HTR-8/SVneo (cell line): ENCODE results near the gene HOOK2.
A peak's percentile ranks its signal among the peaks of the same experiment; 100 is the strongest.
"Not testable (repeated sequence)": the region's sequence is repeated elsewhere in the genome, so short reads cannot be mapped to it uniquely, and the experiment has no call there.

ENCODE experiments used
- DNase-seq: peaks from one replicate; pipeline ENCODE4 v3.0.0; 2011; ENCODE audit warnings: low spot score, mixed read lengths; ENCODE audit not compliant: insufficient read length
- FAIRE-seq: peaks from 2 replicates; lab custom pipeline; 2011; peaks lifted over from hg19 to GRCh38; lab: Jason Lieb, UNC

HOOK2 gene

DNA sequence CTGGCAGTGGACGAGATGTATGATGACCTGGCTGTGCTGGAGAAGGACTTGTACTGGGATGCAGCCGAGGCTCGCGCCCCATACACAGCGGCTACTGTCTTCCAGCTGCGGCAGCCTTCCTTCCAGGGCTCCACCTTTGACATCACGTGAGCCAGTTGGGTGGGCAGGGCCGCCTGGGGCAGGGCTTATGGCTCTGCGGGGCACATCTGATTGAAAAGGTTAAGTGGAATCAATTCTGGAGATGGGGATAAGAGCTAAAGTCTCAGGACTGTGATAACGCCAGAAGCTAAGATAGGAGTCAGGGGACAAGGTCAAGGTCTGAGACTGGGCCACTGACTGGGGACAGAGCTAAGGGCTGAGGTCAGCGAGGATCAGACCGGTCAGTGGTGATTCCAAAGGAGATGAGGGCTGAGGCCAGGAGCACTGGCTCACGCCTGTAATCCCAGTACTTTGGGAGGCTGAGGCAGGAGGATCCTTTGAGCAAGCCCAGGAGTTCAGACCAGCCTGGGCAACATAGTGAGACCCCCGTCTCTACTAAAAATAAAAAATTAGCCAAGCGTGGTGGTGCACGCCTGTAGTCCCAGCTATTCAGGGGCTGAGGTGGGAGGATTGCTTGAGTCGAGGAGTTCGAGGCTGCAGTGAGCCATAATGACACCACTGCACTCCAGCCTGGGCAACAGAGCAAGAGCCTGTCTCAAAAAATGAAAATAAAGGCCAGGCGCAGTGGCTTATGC is 19.0 kb downstream of the HOOK2 start:
- FAIRE-seq (no peak), DNase-seq (no peak)

DNA sequence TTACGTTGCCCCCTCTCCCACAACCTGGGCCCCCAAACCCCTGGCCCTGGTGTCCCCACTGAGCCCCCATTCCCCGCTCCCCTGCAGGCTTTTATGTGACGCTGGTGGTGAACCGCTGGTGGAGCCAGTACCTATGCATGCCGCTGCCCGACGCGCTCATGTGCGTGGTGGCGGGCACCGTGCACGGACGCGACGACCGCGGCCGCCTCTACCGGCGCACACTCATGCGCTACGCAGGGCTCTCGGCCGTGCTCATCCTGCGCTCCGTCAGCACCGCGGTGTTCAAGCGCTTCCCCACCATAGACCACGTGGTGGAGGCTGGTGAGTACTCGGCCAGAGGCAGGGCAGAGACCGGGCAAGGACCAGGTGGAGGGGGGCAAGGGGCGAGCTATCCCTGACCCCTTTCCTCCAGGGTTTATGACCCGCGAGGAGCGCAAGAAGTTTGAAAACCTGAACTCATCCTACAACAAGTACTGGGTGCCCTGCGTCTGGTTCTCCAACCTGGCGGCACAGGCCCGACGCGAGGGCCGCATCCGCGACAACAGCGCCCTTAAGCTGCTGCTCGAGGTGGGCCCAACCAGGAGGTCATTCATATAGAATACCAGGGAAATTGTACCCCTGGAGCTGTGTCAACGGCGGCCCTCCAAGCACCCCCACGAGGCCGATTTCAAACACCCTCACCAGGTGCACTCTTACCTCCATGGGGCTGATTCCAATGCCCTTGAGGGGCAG is 20.7 kb downstream of the HOOK2 start:
- DNase-seq (no peak), FAIRE-seq (no peak)

DNA sequence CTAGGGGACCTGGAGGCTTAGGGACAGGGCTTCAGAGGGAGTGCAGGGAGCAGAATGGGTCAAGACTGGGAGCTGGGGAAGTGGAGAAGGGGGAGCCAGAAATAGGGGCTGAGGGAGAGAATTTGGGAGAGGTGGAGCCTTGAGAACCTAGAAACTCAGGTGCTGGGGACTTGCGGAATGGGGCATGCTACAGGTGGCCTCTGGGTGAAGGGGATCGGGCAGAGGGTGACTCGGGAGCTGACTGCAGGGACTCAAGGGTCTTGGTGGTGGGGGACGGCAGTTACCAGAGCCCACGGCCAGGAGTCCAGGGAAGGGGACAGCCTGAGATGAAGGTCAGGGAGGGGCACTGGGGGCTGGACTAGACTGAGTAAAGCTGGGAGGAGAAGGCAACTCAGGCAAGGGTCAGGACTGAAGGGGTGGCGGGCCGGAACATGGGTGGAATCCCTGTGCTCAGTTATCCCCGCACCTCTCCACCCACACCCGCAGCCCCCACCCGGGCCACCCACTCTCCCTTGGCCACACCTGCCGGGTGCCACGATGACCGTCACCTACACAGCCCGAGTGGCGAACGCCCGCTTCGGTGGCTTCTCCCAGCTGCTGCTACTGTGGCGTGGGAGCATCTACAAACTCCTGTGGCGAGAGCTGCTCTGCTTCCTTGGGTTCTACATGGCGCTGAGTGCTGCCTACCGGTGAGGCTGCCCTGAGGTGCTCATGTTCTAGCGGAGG is 23.1 kb downstream of the HOOK2 start:
- no peak for FAIRE-seq

DNA sequence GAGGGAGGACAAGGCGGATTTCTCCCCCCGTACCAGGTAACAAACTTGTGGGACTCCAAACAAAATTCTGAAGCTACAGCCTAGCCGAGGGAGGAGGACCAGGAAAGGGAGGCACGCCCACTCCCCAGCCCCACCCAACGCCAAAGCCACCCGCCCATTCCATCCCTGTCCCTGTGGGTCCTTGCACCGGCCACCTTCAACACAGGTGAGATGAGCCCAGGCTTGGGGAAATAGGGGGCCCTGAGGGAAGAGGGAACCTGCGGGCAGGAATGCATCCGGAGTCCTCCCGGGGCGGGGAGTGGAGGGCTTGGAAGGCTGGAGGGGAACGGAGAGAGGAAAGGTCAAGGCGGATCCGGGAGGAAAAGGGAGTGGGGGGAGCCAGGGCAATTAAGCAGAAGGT is 23.7 kb downstream of the HOOK2 start, which contains the start of gene BEST2:
Gene BEST2 (plus strand): TSS at position 157 of the 400 bp plus-strand sequence. CDS start 802 bp downstream, outside the sequence.
- DNase-seq = no peak
- no peak for FAIRE-seq

More for the DNA sequence above, 23.1 kb downstream of the HOOK2 start:
- DNase-seq = no peak

DNA sequence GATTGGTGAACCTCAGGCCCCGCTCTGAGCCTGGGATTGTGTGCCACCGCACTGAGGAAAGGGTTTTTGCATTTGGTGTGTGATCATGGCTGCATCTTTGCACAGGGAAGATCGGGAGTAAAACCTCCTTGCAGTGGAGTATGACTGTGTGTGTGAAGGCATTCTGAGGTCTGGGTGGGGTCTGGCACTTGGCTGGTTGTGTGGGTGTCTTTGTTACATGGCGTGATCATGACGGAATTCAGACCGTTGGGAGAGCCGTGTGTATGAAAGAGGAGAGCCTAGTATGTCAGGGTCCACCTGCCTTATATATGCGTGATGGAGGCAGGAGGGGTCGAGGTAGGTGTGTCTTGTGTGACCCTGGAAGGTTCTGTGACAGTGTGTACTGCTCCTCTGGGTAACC is 24.5 kb downstream of the HOOK2 start:
- peak; percentile 40 for FAIRE-seq
- DNase-seq = no peak

DNA sequence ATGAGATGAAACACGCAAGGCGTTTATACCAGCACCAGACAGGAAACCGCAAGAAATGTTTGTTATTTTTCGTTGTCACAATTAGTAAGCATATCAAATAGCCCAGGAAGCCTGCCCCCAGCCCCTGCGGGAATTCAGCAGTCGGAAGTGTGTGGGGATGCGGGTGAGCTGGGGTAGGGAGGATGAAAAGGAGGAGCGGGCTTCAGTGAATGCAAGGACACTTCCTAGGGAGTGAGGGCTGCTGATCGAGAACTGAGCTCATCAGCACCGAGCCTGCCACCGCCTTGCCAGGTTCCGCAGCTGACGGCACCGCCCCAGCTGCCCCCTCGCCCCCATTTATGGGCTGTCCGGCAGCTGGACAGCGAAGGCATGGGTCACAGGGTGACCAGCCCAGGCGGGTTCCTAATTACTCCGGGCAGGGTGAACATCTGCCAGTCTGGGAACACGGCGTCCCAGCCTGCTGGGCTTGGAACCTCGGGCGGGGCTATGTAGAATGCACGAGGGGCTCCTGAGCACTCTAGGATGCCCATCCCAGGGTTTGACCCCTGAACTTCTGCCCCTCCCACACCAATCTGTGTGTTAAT is 25.3 kb downstream of the HOOK2 start:
- DNase-seq = no peak
- no peak for FAIRE-seq

DNA sequence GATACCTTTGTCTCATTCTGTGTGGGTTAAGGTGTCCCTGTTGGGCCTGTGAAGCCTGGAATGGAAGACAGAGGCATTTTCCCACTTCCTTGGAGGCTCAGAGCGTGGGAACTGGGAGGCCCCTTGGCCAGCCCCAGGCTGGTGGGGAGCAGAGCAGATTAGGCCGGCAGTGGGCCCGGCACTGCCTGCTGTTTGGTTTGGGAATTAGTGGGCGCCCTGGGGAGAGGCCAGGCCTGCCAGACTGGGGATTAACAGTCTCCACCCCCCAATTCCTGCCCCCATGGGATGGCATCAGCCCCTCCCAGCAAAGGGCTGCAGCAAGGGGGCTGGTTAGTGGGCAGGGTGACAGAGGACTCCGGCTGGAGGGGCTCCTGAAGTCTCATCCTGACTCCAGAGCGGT is 26.9 kb downstream of the HOOK2 start:
- FAIRE-seq (no peak), DNase-seq (no peak)

DNA sequence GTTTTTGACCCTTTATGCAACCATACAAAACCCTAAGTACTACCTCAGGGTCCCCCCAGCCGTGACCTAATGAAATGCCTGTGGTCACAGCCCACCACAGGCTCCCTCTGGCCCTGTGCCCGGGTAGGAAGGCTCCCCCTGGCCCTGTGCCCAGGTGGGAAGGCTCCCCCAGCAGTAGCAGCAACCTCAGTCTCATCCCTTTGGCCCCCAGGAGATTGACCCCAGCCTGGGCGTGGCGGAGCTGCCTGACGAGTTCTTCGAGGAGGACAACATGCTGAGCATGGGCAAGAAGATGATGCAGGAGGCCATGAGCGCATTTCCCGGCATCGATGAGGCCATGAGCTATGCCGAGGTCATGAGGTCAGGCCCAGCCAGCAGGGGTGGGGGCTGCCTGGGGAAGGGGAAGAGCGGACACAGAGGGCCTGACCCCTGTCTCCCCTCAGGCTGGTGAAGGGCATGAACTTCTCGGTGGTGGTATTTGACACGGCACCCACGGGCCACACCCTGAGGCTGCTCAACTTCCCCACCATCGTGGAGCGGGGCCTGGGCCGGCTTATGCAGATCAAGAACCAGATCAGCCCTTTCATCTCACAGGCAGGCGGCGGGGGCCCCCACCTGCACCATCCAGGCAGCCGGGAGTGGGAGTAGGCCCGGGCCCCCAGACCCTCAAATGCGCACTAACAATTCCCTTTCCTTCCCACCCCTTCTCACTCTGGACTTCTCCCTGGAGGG is 30.0 kb downstream of the HOOK2 start:
- FAIRE-seq (peak; percentile 9), DNase-seq (no peak)

DNA sequence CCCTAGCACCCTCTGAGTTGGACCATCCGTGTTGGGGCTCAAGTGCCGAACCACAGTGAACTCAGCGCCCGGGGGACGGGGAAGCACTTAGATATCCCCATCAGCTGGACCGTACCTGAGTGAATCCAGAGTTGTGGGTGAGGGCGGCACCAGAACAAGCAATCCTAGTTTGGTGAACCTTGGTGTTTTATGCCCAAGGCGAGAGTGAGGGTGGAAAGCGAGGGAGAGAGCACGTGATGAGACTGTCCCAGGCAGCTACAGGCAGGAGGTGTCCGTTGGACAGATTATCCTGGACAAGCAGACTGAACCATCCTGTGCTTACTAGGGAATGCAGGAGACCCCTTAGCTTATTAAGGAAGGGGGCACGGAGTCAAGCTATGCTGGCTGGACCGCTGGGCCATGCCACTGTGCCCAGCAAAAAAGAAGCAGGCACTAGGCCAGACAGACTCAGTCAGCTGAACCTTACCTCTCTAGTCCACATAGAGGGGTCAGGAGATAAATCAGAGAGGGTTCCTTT is 37.5 kb downstream of the HOOK2 start:
- DNase-seq (no peak), FAIRE-seq (no peak)

DNA sequence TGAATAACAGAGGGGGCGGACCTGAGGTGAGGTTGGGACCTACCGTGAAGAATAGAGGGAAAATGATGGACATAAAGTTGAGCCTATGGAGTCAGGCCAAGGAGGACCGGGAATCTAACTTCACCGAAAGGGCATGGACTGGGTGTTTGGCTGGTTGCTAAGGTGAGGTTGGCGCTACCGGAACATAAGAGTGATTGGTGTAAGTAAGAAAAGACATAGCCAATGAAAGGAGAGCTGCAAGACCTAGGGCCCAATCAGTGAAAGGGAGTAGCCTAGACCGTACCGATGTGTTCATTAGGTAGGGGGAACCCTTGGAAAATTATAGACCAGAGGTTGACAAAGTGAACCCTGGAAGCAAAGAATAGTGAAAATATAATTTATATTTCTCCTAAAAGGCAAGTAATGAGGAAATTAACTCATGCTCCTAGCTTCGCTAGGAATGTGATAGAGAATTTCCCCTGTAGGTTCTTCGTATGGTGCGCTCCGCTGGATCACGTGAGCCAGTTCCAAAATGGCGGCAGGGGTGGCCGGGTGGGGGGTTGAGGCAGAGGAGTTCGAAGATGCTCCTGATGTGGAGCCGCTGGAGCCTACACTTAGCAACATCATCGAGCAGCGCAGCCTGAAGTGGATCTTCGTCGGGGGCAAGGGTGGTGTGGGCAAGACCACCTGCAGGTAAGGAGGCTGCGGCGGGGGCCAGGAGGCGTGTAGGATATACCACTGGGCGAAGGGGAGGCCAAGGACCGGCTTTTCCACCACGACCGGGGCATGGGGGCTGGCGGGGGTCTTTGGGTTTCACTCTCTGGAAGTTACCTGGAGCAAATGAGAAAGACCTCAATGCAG is 38.1 kb downstream of the HOOK2 start, which contains the start of gene GET3:
Gene GET3 (plus strand): TSS at position 503 of the 840 bp plus-strand sequence. CDS start 9 bp downstream, at position 512.
- peak; percentile 94 for FAIRE-seq
- peak; percentile 99 for DNase-seq

DNA sequence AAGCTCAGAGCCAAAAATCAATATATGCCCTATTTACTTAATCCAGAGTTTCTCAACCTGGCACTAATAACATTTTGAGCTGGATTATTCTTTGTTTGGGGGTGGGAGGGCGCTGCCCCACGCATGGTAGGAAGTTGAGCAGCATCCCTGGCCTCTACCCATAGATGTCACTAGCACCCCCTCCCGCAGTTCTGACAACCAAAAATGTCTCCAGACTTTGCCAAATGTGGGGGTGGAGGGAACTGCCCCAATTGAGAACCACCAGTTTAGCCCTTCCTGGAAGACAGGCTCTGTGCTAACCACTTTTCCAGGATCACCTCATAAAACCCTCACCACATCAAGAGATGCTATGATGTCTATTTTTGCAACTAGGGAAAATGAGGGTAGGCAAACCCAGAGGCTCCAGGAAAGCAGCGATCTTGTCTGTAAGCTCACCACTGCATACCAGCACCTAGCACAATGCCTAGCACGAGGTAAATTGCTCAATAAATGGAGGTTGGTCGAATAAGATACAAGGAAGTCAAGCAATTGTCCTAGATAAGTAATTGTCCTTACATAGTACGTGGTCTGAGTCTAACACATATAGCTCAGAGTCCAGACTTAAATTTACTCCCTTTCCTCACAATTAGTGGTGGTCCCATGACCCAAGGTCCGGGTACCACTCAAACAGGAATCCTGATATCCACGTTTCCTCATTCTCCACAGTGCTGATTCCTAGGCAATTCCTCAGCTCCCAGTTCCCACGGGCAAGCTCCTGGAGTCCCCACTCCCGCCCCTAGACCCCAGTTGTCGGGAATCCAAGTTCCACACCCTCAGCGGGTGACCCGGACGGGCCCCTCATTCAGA is 41.8 kb downstream of the HOOK2 start:
- DNase-seq = no peak
- no peak for FAIRE-seq

DNA sequence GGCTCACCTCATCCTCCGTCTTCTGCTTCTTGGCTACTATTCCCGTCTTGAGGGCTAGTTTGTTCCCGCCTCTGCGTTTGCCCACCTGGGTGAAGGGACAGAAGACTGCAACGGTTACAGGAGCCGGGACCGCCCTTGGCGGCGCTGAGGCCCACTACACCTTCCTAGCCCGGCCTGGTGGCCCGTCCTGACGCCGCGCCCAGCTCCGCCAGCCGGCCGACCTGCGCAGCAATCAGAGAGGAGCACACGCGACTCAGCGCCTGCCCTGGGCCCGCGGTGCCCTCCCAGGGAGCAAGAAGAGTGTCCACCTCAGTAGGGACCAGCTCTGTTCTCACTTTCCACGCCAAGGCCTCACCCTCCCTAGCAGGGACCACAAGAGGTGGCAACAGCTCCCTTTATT is 44.0 kb downstream of the HOOK2 start:
- no peak for DNase-seq

DNA sequence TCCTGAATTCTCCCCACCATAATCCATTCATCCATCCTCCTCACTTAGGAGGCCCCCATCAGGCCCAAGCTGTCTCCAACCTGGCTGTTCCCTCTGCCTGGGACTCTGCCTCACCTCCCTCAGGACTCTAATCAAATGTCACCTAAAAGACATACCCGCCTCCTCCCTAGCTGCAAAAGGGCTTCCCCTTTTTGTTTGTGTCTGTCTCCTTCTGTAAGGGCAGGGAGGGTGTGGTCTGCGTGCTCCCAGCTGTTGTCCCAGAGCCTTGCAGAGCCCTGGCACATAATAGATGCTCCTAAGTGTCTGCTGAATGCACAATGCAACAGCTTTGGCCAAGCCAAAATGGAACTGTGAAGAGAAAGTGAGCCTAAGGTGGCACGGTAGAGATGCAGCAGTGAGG is 45.3 kb downstream of the HOOK2 start:
- DNase-seq = no peak

More for the DNA sequence above, 44.0 kb downstream of the HOOK2 start:
- FAIRE-seq = no peak

DNA sequence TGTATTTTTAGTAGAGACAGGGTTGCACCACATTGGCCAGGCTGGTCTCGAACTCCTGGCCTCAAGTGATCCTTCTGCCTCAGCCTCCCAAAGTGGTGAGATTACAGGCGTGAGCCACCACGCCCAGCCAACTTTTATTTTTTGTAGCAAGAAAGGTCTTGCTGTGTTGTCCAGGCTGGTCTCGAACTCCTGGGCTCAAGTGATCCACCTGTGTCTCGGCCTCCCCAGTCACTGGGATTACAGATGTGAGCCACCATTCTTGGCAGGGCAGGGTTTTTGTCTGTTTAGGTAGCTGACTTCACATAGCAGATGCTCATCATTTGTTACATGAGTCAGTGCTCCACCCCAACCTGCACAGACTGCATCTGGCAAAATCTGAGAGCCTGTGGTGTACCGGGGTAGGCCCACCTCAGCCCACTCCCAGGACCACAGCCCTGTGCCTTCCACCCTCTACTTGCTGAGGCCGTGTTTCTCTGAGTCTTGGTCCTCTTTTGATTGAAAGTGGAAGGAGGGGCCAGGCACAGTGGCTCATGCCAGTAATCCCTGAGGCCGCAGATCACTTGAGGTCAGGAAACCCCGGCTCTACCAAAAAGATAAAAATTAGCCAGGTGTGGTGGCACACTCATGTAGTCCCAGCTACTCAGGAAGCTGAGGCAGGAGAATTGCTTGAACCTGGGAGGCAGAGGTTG is 47.5 kb downstream of the HOOK2 start:
- FAIRE-seq = no peak
- DNase-seq = no peak

More for the DNA sequence above, 45.3 kb downstream of the HOOK2 start:
- FAIRE-seq = no peak

DNA sequence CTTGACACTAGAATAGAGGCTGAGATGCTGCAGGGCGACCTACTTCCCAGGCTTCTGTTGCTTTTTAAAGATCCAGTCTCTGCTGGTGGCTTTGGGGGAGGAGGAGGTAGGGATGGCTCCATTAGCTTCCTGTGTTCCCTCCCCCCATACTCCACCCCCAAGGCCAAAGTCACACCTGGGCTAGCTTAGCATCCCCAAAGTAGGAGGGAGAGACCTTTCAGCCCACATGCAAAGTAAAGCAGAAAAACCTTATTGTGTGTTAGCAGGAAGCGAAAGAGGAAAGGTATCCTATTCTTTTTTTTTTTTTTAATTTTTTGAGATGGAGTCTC is 48.4 kb downstream of the HOOK2 start:
- no peak for DNase-seq
- no peak for FAIRE-seq

DNA sequence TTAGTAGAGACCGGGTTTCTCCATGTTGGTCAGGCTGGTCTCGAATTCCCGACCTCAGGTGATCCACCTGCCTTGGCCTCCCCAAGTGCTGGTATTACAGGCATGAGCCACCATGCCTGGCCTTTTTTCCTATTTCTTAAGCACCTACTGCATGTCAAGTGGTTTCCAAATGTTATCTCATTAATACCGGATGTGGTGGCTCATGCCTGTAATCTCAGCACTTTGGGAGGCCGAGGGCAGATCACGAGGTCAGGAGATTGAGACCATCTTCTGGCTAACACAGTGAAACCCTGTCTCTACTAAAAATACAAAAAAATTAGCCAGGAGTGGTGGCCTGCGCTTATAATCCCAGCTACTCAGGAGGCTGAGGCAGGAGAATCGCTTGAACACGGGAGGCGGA is 49.7 kb downstream of the HOOK2 start:
- DNase-seq = not testable (repeated sequence)

More for the DNA sequence above, 49.7 kb downstream of the HOOK2 start:
- not testable (repeated sequence) for FAIRE-seq
